ENCODE data around the gene BCAP31.

Gene BCAP31

DNA sequence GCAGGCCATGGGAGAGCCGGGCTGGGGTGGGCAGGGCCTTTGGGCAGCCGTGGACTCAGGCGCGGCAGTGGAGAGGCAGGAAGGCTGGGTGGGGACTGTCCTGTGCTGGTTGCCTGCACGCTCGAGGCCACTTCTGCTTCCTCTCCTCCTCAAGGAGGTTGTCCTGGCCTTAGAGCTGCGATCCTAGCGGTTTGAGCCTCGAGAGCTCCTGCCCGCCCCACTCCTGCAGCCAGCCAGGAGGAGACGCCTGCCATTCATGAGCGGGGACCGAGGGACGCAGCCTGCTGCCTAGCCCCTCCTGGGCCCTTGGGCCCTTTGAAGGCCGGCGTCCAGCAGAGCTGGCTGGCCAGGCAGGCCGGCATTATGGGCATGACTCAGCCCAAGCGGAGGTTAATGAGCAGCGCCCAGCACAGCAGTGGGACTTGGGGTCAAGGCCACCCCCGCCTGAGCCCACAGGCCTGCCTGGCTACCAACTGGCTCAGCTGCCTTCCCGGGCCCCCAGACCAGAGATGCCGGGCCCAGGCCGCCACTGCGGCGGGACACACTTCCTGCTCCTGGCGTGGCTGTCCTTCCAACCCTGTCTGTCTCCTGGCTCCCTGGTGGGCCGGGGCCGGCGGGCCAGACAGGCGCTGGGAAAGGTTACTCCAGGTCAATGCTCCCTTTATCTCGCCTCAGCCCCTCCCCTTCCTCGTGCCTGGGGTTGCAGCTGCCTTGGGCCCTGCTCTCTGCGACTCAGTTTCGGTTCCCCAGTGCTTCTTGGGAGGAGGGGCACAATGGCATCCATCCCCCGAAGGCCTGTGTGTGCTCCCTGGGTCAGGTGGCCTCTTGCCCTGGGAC is 2.3 kb upstream of the BCAP31 start:
- Histone ChIP-seq H3K4me3 (ENCODE audit: insufficient read depth, low read depth, low read length, poor library complexity, severe bottlenecking) (peak overlapping the region; percentile 8), H3K27me3 (replicated peaks; ENCODE audit: control insufficient read depth, insufficient read depth, low read length, poor library complexity, severe bottlenecking) (no peaks in the 10 kb centered on the region), H3K27ac (ENCODE audit: insufficient read depth, low read length, poor library complexity, severe bottlenecking) (peak overlapping the region; percentile 41), H3K9me3 (ENCODE audit: control insufficient read depth, low read length) (no peaks in the 10 kb centered on the region), H3K4me1 (ENCODE audit: control insufficient read depth, insufficient read depth, low read length, poor library complexity, severe bottlenecking) (peaks cover 26% of the 10 kb centered on the region), H3K36me3 (ENCODE audit: control insufficient read depth, insufficient read depth, low read length) (no peaks in the 10 kb centered on the region)
- peak; percentile 28 to 49 (median 33) for DNase-seq

DNA sequence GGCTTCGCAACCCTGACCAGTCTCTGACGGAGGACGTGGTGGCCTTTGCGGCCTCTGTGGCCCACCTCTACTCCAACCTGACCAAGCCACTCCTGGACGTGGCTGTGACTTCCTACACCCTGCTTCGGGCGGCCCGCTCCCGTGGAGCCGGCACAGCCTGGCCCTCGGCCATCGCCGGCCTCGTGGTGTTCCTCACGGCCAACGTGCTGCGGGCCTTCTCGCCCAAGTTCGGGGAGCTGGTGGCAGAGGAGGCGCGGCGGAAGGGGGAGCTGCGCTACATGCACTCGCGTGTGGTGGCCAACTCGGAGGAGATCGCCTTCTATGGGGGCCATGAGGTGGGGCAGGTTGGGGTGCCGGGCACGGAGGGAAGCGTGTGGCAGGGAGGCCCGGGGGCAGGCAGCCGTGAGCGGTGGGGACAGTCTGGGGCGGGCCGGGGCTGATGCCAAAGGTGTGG is 1.7 kb upstream of the BCAP31 start:
- H3K27me3 ChIP-seq (replicated peaks; ENCODE audit: control insufficient read depth, insufficient read depth, low read length, poor library complexity, severe bottlenecking): no peaks in the 10 kb centered on the region
- H3K36me3 ChIP-seq (ENCODE audit: control insufficient read depth, insufficient read depth, low read length): peaks cover 2% of the 10 kb centered on the region
- no peaks in the 10 kb centered on the region for H3K9me3 ChIP-seq (ENCODE audit: control insufficient read depth, low read length)
- H3K4me3 ChIP-seq (ENCODE audit: insufficient read depth, low read depth, low read length, poor library complexity, severe bottlenecking): no peak overlapping the region
- H3K27ac ChIP-seq (ENCODE audit: insufficient read depth, low read length, poor library complexity, severe bottlenecking): peak overlapping the region; percentile 41
- H3K4me1 ChIP-seq (ENCODE audit: control insufficient read depth, insufficient read depth, low read length, poor library complexity, severe bottlenecking): peaks cover 26% of the 10 kb centered on the region
- DNase-seq: no peak

DNA sequence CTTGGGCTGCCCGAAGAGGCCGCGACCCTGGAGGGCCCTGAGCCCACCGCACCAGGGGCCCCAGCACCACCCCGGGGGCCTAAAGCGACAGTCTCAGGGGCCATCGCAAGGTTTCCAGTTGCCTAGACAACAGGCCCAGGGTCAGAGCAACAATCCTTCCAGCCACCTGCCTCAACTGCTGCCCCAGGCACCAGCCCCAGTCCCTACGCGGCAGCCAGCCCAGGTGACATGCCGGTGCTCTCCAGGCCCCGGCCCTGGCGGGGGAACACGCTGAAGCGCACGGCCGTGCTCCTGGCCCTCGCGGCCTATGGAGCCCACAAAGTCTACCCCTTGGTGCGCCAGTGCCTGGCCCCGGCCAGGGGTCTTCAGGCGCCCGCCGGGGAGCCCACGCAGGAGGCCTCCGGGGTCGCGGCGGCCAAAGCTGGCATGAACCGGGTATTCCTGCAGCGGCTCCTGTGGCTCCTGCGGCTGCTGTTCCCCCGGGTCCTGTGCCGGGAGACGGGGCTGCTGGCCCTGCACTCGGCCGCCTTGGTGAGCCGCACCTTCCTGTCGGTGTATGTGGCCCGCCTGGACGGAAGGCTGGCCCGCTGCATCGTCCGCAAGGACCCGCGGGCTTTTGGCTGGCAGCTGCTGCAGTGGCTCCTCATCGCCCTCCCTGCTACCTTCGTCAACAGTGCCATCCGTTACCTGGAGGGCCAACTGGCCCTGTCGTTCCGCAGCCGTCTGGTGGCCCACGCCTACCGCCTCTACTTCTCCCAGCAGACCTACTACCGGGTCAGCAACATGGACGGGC is 1.0 kb upstream of the BCAP31 start:
- Histone ChIP-seq H3K4me1 (ENCODE audit: control insufficient read depth, insufficient read depth, low read length, poor library complexity, severe bottlenecking) (peaks cover 26% of the 10 kb centered on the region), H3K27me3 (replicated peaks; ENCODE audit: control insufficient read depth, insufficient read depth, low read length, poor library complexity, severe bottlenecking) (no peaks in the 10 kb centered on the region), H3K4me3 (ENCODE audit: insufficient read depth, low read depth, low read length, poor library complexity, severe bottlenecking) (peak overlapping the region; percentile 56), H3K9me3 (ENCODE audit: control insufficient read depth, low read length) (no peaks in the 10 kb centered on the region), H3K27ac (ENCODE audit: insufficient read depth, low read length, poor library complexity, severe bottlenecking) (peak overlapping the region; percentile 73), H3K36me3 (ENCODE audit: control insufficient read depth, insufficient read depth, low read length) (peaks cover 6% of the 10 kb centered on the region)
- DNase-seq: no peak

DNA sequence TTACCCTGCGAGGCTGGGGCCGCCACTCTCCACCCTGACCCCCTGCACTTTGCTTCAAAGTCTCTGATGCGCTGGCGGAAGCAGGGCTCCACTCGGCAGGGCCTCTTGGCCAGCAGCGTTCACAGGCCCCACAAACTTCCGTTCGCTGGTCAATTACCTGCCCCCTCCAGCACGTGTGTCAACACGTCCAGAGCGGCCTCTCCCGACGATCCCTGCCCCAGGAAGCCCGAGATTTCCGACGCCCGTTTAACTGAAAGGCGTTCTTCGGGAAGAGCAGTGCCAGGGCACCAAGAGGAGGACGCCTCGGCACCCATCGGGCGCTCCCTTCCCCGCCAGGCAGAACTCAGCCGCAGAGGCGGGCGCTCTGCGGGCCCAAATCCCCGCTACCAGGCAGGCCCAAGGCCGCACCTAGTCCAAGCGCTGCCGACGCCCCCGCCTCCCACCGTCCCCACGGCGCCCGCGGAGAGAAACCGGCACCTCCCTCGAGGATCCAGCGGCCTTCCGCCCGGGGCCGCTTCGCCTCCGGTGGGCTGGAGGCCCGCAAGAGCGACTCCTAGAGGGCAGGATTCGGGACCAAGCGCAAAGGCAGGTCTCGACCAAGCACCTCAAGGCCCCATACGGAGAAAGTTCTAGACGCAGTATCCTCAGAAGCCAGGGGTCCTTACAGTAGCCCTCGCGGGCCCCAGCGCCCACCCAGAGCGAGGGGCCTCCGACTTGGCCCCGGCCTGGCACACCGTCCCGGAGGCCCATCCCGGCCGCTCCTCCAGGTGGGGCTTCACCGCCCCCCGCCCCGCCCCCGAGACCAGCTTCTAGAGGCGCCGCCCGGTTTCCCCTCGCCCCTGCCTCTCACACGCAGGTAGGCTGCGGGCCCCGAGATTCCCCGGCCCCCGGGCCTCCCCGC is 586 bp downstream of the BCAP31 start:
- H3K9me3 ChIP-seq (ENCODE audit: control insufficient read depth, low read length): no peaks in the 10 kb centered on the region

DNA sequence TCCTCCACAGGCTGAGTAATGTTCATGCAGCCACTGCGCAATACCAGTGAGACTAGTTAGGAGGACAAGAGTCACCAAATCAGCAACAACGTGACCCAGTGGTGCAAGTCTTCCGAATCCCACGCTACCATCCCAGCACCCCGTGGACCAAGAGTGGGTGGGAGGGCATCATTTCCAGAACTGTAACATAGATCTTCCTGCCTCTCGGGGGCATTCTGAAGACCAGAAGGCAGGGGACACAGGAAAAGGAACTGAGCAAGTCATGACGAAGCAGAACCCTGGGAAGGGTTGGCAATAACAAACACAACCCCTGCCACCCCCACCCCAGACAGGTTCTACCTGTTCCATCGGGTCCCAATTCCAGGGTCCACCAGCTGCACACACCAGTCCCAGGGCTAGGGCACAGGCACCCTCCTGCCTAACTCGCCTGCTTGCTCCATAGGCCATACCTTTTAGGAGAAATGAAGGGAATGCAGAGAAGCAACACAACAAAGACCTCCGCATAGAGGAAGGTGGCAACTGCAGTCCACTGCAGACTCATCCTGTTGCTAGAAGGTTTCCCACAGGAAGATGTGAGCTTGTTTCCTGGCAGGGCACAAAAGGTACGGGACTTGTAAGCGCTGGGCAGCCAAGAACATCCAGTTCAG is 1.4 kb downstream of the BCAP31 start:
- no peaks in the 10 kb centered on the region for H3K9me3 ChIP-seq (ENCODE audit: control insufficient read depth, low read length)
- H3K27me3 ChIP-seq (replicated peaks; ENCODE audit: control insufficient read depth, insufficient read depth, low read length, poor library complexity, severe bottlenecking): no peaks in the 10 kb centered on the region
- peaks cover 26% of the 10 kb centered on the region for H3K4me1 ChIP-seq (ENCODE audit: control insufficient read depth, insufficient read depth, low read length, poor library complexity, severe bottlenecking)
- peaks cover 19% of the 10 kb centered on the region for H3K36me3 ChIP-seq (ENCODE audit: control insufficient read depth, insufficient read depth, low read length)
- peak overlapping the region; percentile 73 for H3K27ac ChIP-seq (ENCODE audit: insufficient read depth, low read length, poor library complexity, severe bottlenecking)
- peak overlapping the region; percentile 56 for H3K4me3 ChIP-seq (ENCODE audit: insufficient read depth, low read depth, low read length, poor library complexity, severe bottlenecking)
- DNase-seq: no peak

More for the DNA sequence above, 586 bp downstream of the BCAP31 start:
- Histone ChIP-seq H3K4me1 (ENCODE audit: control insufficient read depth, insufficient read depth, low read length, poor library complexity, severe bottlenecking) (peaks cover 26% of the 10 kb centered on the region), H3K4me3 (ENCODE audit: insufficient read depth, low read depth, low read length, poor library complexity, severe bottlenecking) (peak overlapping the region; percentile 56), H3K27me3 (replicated peaks; ENCODE audit: control insufficient read depth, insufficient read depth, low read length, poor library complexity, severe bottlenecking) (no peaks in the 10 kb centered on the region), H3K36me3 (ENCODE audit: control insufficient read depth, insufficient read depth, low read length) (peaks cover 19% of the 10 kb centered on the region), H3K27ac (ENCODE audit: insufficient read depth, low read length, poor library complexity, severe bottlenecking) (peak overlapping the region; percentile 73)
- peak; percentile 21 to 44 (median 41) for DNase-seq

DNA sequence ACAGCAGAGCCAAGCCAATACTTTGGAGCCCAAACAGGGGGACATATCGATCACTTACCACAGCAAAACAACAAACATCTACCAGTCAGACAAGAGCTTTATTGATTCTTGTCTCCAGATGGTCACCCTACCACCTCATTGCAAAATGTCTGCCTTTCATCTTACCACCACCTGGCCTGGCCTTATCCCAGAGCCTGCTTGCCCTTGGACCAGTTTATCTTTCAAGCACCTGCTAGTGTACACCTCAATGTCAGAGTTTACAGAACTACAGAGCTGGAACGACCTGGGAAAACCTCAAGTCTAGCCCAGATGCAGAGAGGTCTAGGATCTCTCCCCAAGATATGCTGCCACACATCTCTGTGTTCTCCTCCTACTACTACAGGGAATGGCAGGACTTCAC is 4.5 kb downstream of the BCAP31 start:
- Histone ChIP-seq H3K4me3 (ENCODE audit: insufficient read depth, low read depth, low read length, poor library complexity, severe bottlenecking) (no peak overlapping the region), H3K4me1 (ENCODE audit: control insufficient read depth, insufficient read depth, low read length, poor library complexity, severe bottlenecking) (peaks cover 3% of the 10 kb centered on the region), H3K9me3 (ENCODE audit: control insufficient read depth, low read length) (no peaks in the 10 kb centered on the region), H3K36me3 (ENCODE audit: control insufficient read depth, insufficient read depth, low read length) (peaks cover 28% of the 10 kb centered on the region), H3K27ac (ENCODE audit: insufficient read depth, low read length, poor library complexity, severe bottlenecking) (no peak overlapping the region), H3K27me3 (replicated peaks; ENCODE audit: control insufficient read depth, insufficient read depth, low read length, poor library complexity, severe bottlenecking) (no peaks in the 10 kb centered on the region)
- DNase-seq: no peak

DNA sequence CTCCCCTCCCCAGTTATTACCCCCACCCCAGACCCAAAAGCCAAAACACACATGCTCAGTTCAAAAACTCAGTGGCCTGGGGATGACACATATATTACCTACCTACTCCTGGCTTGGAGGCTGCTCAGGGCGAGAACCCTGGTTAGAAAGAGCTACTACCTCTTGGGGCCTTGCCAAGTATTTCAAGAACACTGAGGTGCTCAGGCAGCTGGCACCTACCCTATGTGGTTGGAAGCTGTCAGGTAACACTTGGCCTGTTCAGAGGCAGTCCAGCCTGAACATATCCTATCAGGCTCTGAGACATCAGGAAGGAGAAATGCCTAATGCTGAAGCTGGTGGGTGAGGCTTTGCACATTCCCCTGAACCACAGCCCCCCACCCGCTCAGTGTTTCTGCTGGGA is 4.9 kb downstream of the BCAP31 start:
- peaks cover 33% of the 10 kb centered on the region for H3K36me3 ChIP-seq (ENCODE audit: control insufficient read depth, insufficient read depth, low read length)
- H3K27ac ChIP-seq (ENCODE audit: insufficient read depth, low read length, poor library complexity, severe bottlenecking): no peak overlapping the region
- H3K9me3 ChIP-seq (ENCODE audit: control insufficient read depth, low read length): no peaks in the 10 kb centered on the region
- no peak for DNase-seq
- H3K27me3 ChIP-seq (replicated peaks; ENCODE audit: control insufficient read depth, insufficient read depth, low read length, poor library complexity, severe bottlenecking): no peaks in the 10 kb centered on the region
- no peak overlapping the region for H3K4me3 ChIP-seq (ENCODE audit: insufficient read depth, low read depth, low read length, poor library complexity, severe bottlenecking)
- peaks cover 3% of the 10 kb centered on the region for H3K4me1 ChIP-seq (ENCODE audit: control insufficient read depth, insufficient read depth, low read length, poor library complexity, severe bottlenecking)

DNA sequence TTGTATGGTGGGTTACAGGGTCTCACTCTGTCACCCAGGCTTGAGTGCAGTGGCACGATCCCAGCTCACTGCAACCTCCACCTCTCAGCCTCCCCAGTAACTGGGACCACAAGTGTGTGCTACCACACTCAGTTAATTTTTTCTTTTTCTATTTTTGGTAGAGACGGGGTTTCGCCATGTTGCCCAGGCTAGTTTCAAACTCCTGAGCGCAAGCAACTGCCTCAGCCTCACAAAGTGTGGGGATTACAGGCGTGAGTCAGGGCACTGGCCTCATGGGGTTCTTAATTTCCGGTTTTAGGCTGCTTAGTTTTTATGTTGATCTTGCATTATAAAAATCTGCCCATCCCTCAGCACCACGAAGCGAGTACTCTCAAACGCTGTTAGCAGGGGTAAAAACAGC is 6.7 kb downstream of the BCAP31 start:
- no peak overlapping the region for H3K4me3 ChIP-seq (ENCODE audit: insufficient read depth, low read depth, low read length, poor library complexity, severe bottlenecking)
- H3K9me3 ChIP-seq (ENCODE audit: control insufficient read depth, low read length): no peaks in the 10 kb centered on the region
- DNase-seq: no peak
- peaks cover 2% of the 10 kb centered on the region for H3K4me1 ChIP-seq (ENCODE audit: control insufficient read depth, insufficient read depth, low read length, poor library complexity, severe bottlenecking)
- no peak overlapping the region for H3K27ac ChIP-seq (ENCODE audit: insufficient read depth, low read length, poor library complexity, severe bottlenecking)
- H3K36me3 ChIP-seq (ENCODE audit: control insufficient read depth, insufficient read depth, low read length): peaks cover 34% of the 10 kb centered on the region
- no peaks in the 10 kb centered on the region for H3K27me3 ChIP-seq (replicated peaks; ENCODE audit: control insufficient read depth, insufficient read depth, low read length, poor library complexity, severe bottlenecking)

DNA sequence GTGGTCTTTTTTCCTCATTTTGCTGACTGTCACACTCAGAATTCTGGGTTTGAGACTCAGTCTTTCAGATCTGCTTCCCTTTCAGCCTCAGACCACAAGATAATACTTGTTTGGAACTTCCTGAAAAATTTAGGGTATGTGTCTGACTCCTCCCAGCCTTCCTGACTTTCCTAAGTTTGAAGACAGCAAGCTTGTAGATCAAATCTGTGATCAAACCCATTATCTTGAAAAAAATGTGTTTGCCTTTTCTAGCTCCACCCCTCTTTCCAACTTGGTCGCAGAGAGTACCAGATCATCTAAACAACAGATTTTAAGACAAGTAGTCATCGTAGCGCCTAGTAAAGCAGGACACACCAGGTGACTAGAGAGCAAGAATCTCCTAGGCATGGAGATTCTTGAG is 9.9 kb downstream of the BCAP31 start:
- H3K36me3 ChIP-seq (ENCODE audit: control insufficient read depth, insufficient read depth, low read length): peaks cover 27% of the 10 kb centered on the region
- H3K4me1 ChIP-seq (ENCODE audit: control insufficient read depth, insufficient read depth, low read length, poor library complexity, severe bottlenecking): no peaks in the 10 kb centered on the region
- H3K9me3 ChIP-seq (ENCODE audit: control insufficient read depth, low read length): no peaks in the 10 kb centered on the region
- DNase-seq: no peak
- H3K27me3 ChIP-seq (replicated peaks; ENCODE audit: control insufficient read depth, insufficient read depth, low read length, poor library complexity, severe bottlenecking): no peaks in the 10 kb centered on the region
- no peak overlapping the region for H3K4me3 ChIP-seq (ENCODE audit: insufficient read depth, low read depth, low read length, poor library complexity, severe bottlenecking)
- H3K27ac ChIP-seq (ENCODE audit: insufficient read depth, low read length, poor library complexity, severe bottlenecking): no peak overlapping the region
